ENCODE data around the gene BMP5. TPM values are rescaled to one million over a fixed set of nuclear protein-coding genes. Genes with fewer than 3 reads are reported as not detected.

The BMP5 gene
- total and polyA plus RNA-seq, 9 of the 15 experiments (the other 6 are each of a cell fraction or from before 2014, with no cell fraction given) = not detected

- no peak overlapping the region for H2AFZ ChIP-seq (ENCODE audit: low read depth, low read length)
- no peak for FAIRE-seq
- DNase-seq (ENCODE audit: extremely low read depth in 1 of 4, low spot score in 3 of 4) = no peak
- in situ Hi-C loops (cut with MboI) (no loop called here), intact Hi-C loops (cut with micrococcal nuclease) (no loop called here)
- H3K4me3 ChIP-seq = no peak overlapping the region
- no peaks in the 10 kb centered on the region for H3K36me3 ChIP-seq (ENCODE audit: control insufficient read depth, insufficient read depth, low read length)
- no peak for ATAC-seq
- no peaks in the 10 kb centered on the region for H3K9me3 ChIP-seq (replicated peaks; ENCODE audit: control insufficient read depth, insufficient read depth, low read depth, low read length)
- BruUV-seq (replicated peaks) = no TSS peak
- CTCF ChIA-PET (ENCODE audit: low intra/inter-chr PET ratio) = no interaction called here
- POLR2A ChIA-PET = no interaction called here
- H3K79me2 ChIP-seq (ENCODE audit: control insufficient read depth, insufficient read depth, low read length) = no peaks in the 10 kb centered on the region
- H3K9me1 ChIP-seq (ENCODE audit: control insufficient read depth, insufficient read depth, low read length) = no peaks in the 10 kb centered on the region
- H3K4me2 ChIP-seq (ENCODE audit: insufficient read depth, low read length) = no peak overlapping the region
- H3K27ac ChIP-seq (ENCODE audit: extremely low read depth, low read depth, low read length) = no peak overlapping the region
- no peaks in the 10 kb centered on the region for H3K4me1 ChIP-seq (replicated peaks in 1 of 2; ENCODE audit: control insufficient read depth in 2 of 2, insufficient read depth in 2 of 2, low read length in 2 of 2)
- H4K20me1 ChIP-seq (replicated peaks; ENCODE audit: control insufficient read depth, insufficient read depth, low read length) = no peaks in the 10 kb centered on the region
- H3K9ac ChIP-seq (ENCODE audit: insufficient read depth in 1 of 2, low read depth in 2 of 2, low read length in 2 of 2) = no peak overlapping the region
- 9% methylated on average over 6 of the region's 7 CpGs for WGBS (ENCODE audit: insufficient coverage, low coverage, missing lambda C conversion rate)
- H3K27me3 ChIP-seq (ENCODE audit: control insufficient read depth in 2 of 2, insufficient read depth in 2 of 2, low read length in 2 of 2) = no peaks in the 10 kb centered on the region
- TF ChIP-seq ARID3B (CRISPR knock-in tag; IDR thresholded peaks at IDR 0.05; ENCODE audit: borderline replicate concordance) = no peak
- TF ChIP-seq FOXO4 (CRISPR knock-in tag; IDR thresholded peaks at IDR 0.05) = no peak
- TF ChIP-seq LCOR (CRISPR knock-in tag; IDR thresholded peaks at IDR 0.05) = no peak
- TF ChIP-seq CBX5 (IDR thresholded peaks at IDR 0.05; ENCODE audit: borderline replicate concordance, low read depth) = no peak
- no peak for TF ChIP-seq CBX2 (IDR thresholded peaks at IDR 0.05; ENCODE audit: insufficient read depth, low read length, poor library complexity, severe bottlenecking)
- TF ChIP-seq YBX1 (IDR thresholded peaks at IDR 0.05) = no peak
- TF ChIP-seq PHB (CRISPR knock-in tag; IDR thresholded peaks at IDR 0.05) = no peak
- no peak for TF ChIP-seq E2F3 (CRISPR knock-in tag; IDR thresholded peaks at IDR 0.05)
- no peak for TF ChIP-seq PRDM10 (IDR thresholded peaks at IDR 0.05; ENCODE audit: partially characterized antibody)
- TF ChIP-seq SMC3 (conservative IDR thresholded peaks at IDR 0.05; ENCODE audit: insufficient read depth, low read depth, low read length) = no peak
- TF ChIP-seq NONO (IDR thresholded peaks at IDR 0.05; ENCODE audit: low read depth in 2 of 2, low read length in 1 of 2) = no peak
- TF ChIP-seq HLTF (IDR thresholded peaks at IDR 0.05) = no peak
- TF ChIP-seq MAFF (IDR thresholded peaks at IDR 0.05; ENCODE audit: low read length) = no peak
- TF ChIP-seq ILF3 (IDR thresholded peaks at IDR 0.05; ENCODE audit: borderline replicate concordance) = no peak
- no peak for TF ChIP-seq PHF20 (IDR thresholded peaks at IDR 0.05; ENCODE audit: partially characterized antibody)
Observed at GRCh38 chr6:55853008-55854001, 22.1 kb downstream of the BMP5 start.

Measured in K562 (cell line).